ENCODE data around the gene ZNF681. TPM values are rescaled to one million over a fixed set of nuclear protein-coding genes. Genes with fewer than 3 reads are reported as not detected.

Gene ZNF681
- total and polyA plus RNA-seq, 10 of the 15 experiments (the other 5 are each of a cell fraction or from before 2014, with no cell fraction given): 0.11 to 0.41 (median 0.24) TPM; not detected in 1

GRCh38 chr19:23777216-23777615, 18.5 kb upstream of the ZNF681 start:
- no peak for TF ChIP-seq CHD2 (IDR thresholded peaks at IDR 0.05; ENCODE audit: borderline replicate concordance, low read depth, low read length)
- TF ChIP-seq YBX1 (IDR thresholded peaks at IDR 0.05): no peak
- no peak for TF ChIP-seq CREB1 (IDR thresholded peaks at IDR 0.05; ENCODE audit: low read depth)
- no peak for TF ChIP-seq ZNF217 (IDR thresholded peaks at IDR 0.05)
- TF ChIP-seq TCF7 (IDR thresholded peaks at IDR 0.05; ENCODE audit: borderline replicate concordance): no peak
- TF ChIP-seq IRF4 (IDR thresholded peaks at IDR 0.05; ENCODE audit: low read depth, low read length): no peak
- TF ChIP-seq LARP7 (IDR thresholded peaks at IDR 0.05): no peak
- TF ChIP-seq SMAD1 (IDR thresholded peaks at IDR 0.05; ENCODE audit: low read depth, partially characterized antibody): no peak
- ATAC-seq: no peak
- H3K27ac ChIP-seq (ENCODE audit: control insufficient read depth, insufficient read depth): no peak overlapping the region
- ChIA-PET POLR2A (no interaction called here), CTCF (no interaction called here), RAD21 (ENCODE audit: unreplicated experiment) (no interaction called here), SMC1A (ENCODE audit: uncharacterized antibody, unreplicated experiment) (no interaction called here)
- H3K27me3 ChIP-seq (replicated peaks in 1 of 2; ENCODE audit: control insufficient read depth in 2 of 2, insufficient read depth in 2 of 2, low read length in 1 of 2): no peaks in the 10 kb centered on the region
- H4K20me1 ChIP-seq (ENCODE audit: control insufficient read depth, insufficient read depth): no peaks in the 10 kb centered on the region
- peaks cover 4% of the 10 kb centered on the region; the same call in 1 of the 3 replicates for H3K9me3 ChIP-seq (replicated peaks; ENCODE audit: control insufficient read depth, insufficient read depth, low read length)
- BruUV-seq (replicated peaks): no TSS peak
- H3K4me1 ChIP-seq (ENCODE audit: control insufficient read depth, insufficient read depth, low read length): no peaks in the 10 kb centered on the region
- no peak for DNase-seq (ENCODE audit: low read depth, low spot score)
- H2AFZ ChIP-seq (ENCODE audit: control insufficient read depth, low read depth, low read length): no peak overlapping the region
- 64% methylated on average over 3 of the region's 3 CpGs for WGBS (ENCODE audit: insufficient coverage, insufficient replicate concordance, low lambda C conversion rate, missing lambda C conversion rate)
- H3K4me2 ChIP-seq (ENCODE audit: control insufficient read depth, insufficient read depth): no peak overlapping the region
- no peak for FAIRE-seq
- in situ Hi-C loops (cut with MboI) (no loop called here), intact Hi-C loops (cut with micrococcal nuclease; ENCODE audit: unreplicated experiment) (no loop called here)
- H3K9ac ChIP-seq (ENCODE audit: control insufficient read depth, insufficient read depth, low read length): no peak overlapping the region
- H3K79me2 ChIP-seq (ENCODE audit: control insufficient read depth, insufficient read depth, low read length): no peaks in the 10 kb centered on the region
- H3K36me3 ChIP-seq (ENCODE audit: control insufficient read depth in 2 of 2, insufficient read depth in 2 of 2, low read length in 1 of 2): no peaks in the 10 kb centered on the region
- no peak overlapping the region for H3K4me3 ChIP-seq

GRCh38 chr19:23776507-23777205, 18.0 kb upstream of the ZNF681 start:
- Histone ChIP-seq H3K9ac (ENCODE audit: control insufficient read depth, insufficient read depth, low read length) (no peak overlapping the region), H3K4me3 (no peak overlapping the region), H4K20me1 (ENCODE audit: control insufficient read depth, insufficient read depth) (no peaks in the 10 kb centered on the region), H3K27me3 (replicated peaks in 1 of 2; ENCODE audit: control insufficient read depth in 2 of 2, insufficient read depth in 2 of 2, low read length in 1 of 2) (no peaks in the 10 kb centered on the region), H3K27ac (ENCODE audit: control insufficient read depth, insufficient read depth) (no peak overlapping the region), H3K36me3 (ENCODE audit: control insufficient read depth in 2 of 2, insufficient read depth in 2 of 2, low read length in 1 of 2) (no peaks in the 10 kb centered on the region), H3K9me3 (replicated peaks; ENCODE audit: control insufficient read depth, insufficient read depth, low read length) (peaks cover 4% of the 10 kb centered on the region; the same call in 1 of the 3 replicates), H2AFZ (ENCODE audit: control insufficient read depth, low read depth, low read length) (no peak overlapping the region), H3K79me2 (ENCODE audit: control insufficient read depth, insufficient read depth, low read length) (no peaks in the 10 kb centered on the region), H3K4me1 (ENCODE audit: control insufficient read depth, insufficient read depth, low read length) (no peaks in the 10 kb centered on the region), H3K4me2 (ENCODE audit: control insufficient read depth, insufficient read depth) (no peak overlapping the region)
- no peak for FAIRE-seq
- CTCF ChIA-PET: no interaction called here
- RAD21 ChIA-PET (ENCODE audit: unreplicated experiment): no interaction called here
- in situ Hi-C loops (cut with MboI) (no loop called here), intact Hi-C loops (cut with micrococcal nuclease; ENCODE audit: unreplicated experiment) (no loop called here)
- WGBS (ENCODE audit: insufficient coverage, insufficient replicate concordance, low lambda C conversion rate, missing lambda C conversion rate): 98% methylated on average over 2 of the region's 2 CpGs
- no peak for ATAC-seq
- DNase-seq (ENCODE audit: low read depth, low spot score): no peak
- POLR2A ChIA-PET: no interaction called here
- SMC1A ChIA-PET (ENCODE audit: uncharacterized antibody, unreplicated experiment): no interaction called here
- no TSS peak for BruUV-seq (replicated peaks)
- no peak for TF ChIP-seq CHD2 (IDR thresholded peaks at IDR 0.05; ENCODE audit: borderline replicate concordance, low read depth, low read length)
- TF ChIP-seq E2F4 (IDR thresholded peaks at IDR 0.05; ENCODE audit: low read depth, low read length): no peak
- no peak for TF ChIP-seq HCFC1 (IDR thresholded peaks at IDR 0.05; ENCODE audit: low read length)
- TF ChIP-seq ZBTB4 (CRISPR knock-in tag; IDR thresholded peaks at IDR 0.05): no peak
- TF ChIP-seq IRF3 (IDR thresholded peaks at IDR 0.05): no peak
- TF ChIP-seq RCOR1 (conservative IDR thresholded peaks at IDR 0.05; ENCODE audit: low read depth, low read length): no peak
